GM23338 (cell line): ENCODE measurements around the gene MPV17. TPM values are rescaled to one million over a fixed set of nuclear protein-coding genes. Genes with fewer than 3 reads are reported as not detected.

Experiments
- ATAC-seq: fragments of 200-7000 bp; cut with Tn5 transposase; 3 replicates; pipeline ENCODE4 v1.9.1; 2020
- DNase-seq: peaks from one replicate; pipeline ENCODE4 v3.0.0-alpha.2; 2015; ENCODE audit warnings: low spot score
- H2AFZ ChIP-seq: fragments of 200-600 bp; sonication (generic); 2 replicates; pipeline ENCODE4 v1.8.0; 2016; ENCODE audit warnings: antibody characterized with exemption, mild to moderate bottlenecking, moderate library complexity
- H3F3A ChIP-seq: fragments of 200-600 bp; sonication (generic); replicated peaks from 2 replicates; pipeline ENCODE4 v1.8.0; 2017; ENCODE audit warnings: antibody characterized with exemption, mixed run types, low read depth
- H3K27ac ChIP-seq: fragments of 200-600 bp; sonication (generic); 2 replicates; pipeline ENCODE4 v1.6.1; 2016; ENCODE audit warnings: low read depth
- H3K27me3 ChIP-seq: fragments of 200-600 bp; sonication (generic); 2 replicates; pipeline ENCODE4 v1.8.0; 2016; ENCODE audit warnings: mild to moderate bottlenecking, mixed run types, moderate library complexity; ENCODE audit not compliant: insufficient read depth
- H3K36me3 ChIP-seq: fragments of 200-600 bp; sonication (generic); 2 replicates; pipeline ENCODE4 v1.8.0; 2016; ENCODE audit warnings: mild to moderate bottlenecking; ENCODE audit not compliant: insufficient read depth
- H3K4me1 ChIP-seq: fragments of 200-600 bp; sonication (generic); 2 replicates; pipeline ENCODE4 v1.8.0; 2016; ENCODE audit warnings: mild to moderate bottlenecking, moderate library complexity; ENCODE audit not compliant: insufficient read depth
- H3K4me2 ChIP-seq: fragments of 200-600 bp; sonication (generic); 2 replicates; pipeline ENCODE4 v1.7.1; 2017; ENCODE audit warnings: mixed run types
- H3K4me3 ChIP-seq: fragments of 200-600 bp; sonication (generic); 2 replicates; pipeline ENCODE4 v1.6.1; 2016; ENCODE audit warnings: mixed run types
- H3K79me2 ChIP-seq: fragments of 200-600 bp; sonication (generic); replicated peaks from 2 replicates; pipeline ENCODE4 v1.8.0; 2017; ENCODE audit warnings: mild to moderate bottlenecking; ENCODE audit not compliant: insufficient read depth
- H3K9me2 ChIP-seq: fragments of 200-600 bp; sonication (generic); 2 replicates; pipeline ENCODE4 v1.8.0; 2017; ENCODE audit not compliant: insufficient read depth
- H4K20me1 ChIP-seq: fragments of 200-600 bp; sonication (generic); replicated peaks from 2 replicates; pipeline ENCODE4 v1.8.0; 2017; ENCODE audit warnings: mild to moderate bottlenecking; ENCODE audit not compliant: insufficient read depth
- H3K27ac Mint-ChIP-seq: 2 replicates; pipeline ENCODE4 v1.8.0; 2020; ENCODE audit warnings: inconsistent platforms, mild to moderate bottlenecking, moderate library complexity, mixed read lengths
- H3K27me3 Mint-ChIP-seq: 3 replicates; pipeline ENCODE4 v1.8.0; 2022; ENCODE audit warnings: low read depth, mild to moderate bottlenecking, moderate library complexity, mixed read lengths, inconsistent platforms; ENCODE audit not compliant: insufficient read depth, poor library complexity
- H3K36me3 Mint-ChIP-seq: 3 replicates; pipeline ENCODE4 v1.8.0; 2021; ENCODE audit warnings: low read depth, mild to moderate bottlenecking, inconsistent platforms, moderate library complexity, mixed read lengths
- H3K4me1 Mint-ChIP-seq: 3 replicates; pipeline ENCODE4 v1.8.0; 2020; ENCODE audit warnings: mild to moderate bottlenecking, inconsistent platforms, mixed read lengths
- H3K4me3 Mint-ChIP-seq: 3 replicates; pipeline ENCODE4 v1.8.0; 2021; ENCODE audit warnings: moderate library complexity, mild to moderate bottlenecking, inconsistent platforms, mixed read lengths
- H3K9me3 Mint-ChIP-seq: 3 replicates; pipeline ENCODE4 v1.8.0; 2020; ENCODE audit warnings: moderate library complexity, mild to moderate bottlenecking, inconsistent platforms, mixed read lengths
- CREB1 ChIP-seq: fragments of 250-450 bp; sonication (Bioruptor Pico); IDR thresholded peaks from 2 replicates; pipeline ENCODE4 v1.5.0; 2020; ENCODE audit warnings: low read depth, mild to moderate bottlenecking, moderate library complexity
- CTCF ChIP-seq, 2 experiments: fragments of 200-600 bp in 1 of 2; sonication (generic) in 1 of 2; conservative IDR thresholded peaks; 2 replicates each; pipeline versions ENCODE4 v1.5.1 to v1.6.1; 2016 to 2017; ENCODE audit warnings: antibody characterized with exemption in 2 of 2, low read depth in 2 of 2, mild to moderate bottlenecking in 2 of 2, moderate library complexity in 1 of 2
- ETS1 ChIP-seq: IDR thresholded peaks from 2 replicates; pipeline ENCODE4 v1.6.1; 2016; ENCODE audit warnings: antibody characterized with exemption
- EZH2 ChIP-seq: fragments of 200-600 bp; sonication (generic); IDR thresholded peaks from one replicate; pipeline ENCODE4 v1.8.0; 2017; ENCODE audit warnings: antibody characterized with exemption, mild to moderate bottlenecking, low read depth; ENCODE audit not compliant: unreplicated experiment
- EZH2phosphoT487 ChIP-seq: fragments of 200-600 bp; sonication (generic); IDR thresholded peaks from one replicate; pipeline ENCODE4 v1.8.1; 2018; ENCODE audit warnings: antibody characterized with exemption; ENCODE audit not compliant: unreplicated experiment
- JUNB ChIP-seq: IDR thresholded peaks from one replicate; pipeline ENCODE4 v1.6.1; 2016; ENCODE audit warnings: antibody characterized with exemption; ENCODE audit not compliant: unreplicated experiment
- NANOG ChIP-seq: IDR thresholded peaks from 2 replicates; pipeline ENCODE4 v1.6.1; 2016; ENCODE audit warnings: antibody characterized with exemption, borderline replicate concordance
- POLR2AphosphoS5 ChIP-seq: IDR thresholded peaks from 2 replicates; pipeline ENCODE4 v1.6.1; 2016; ENCODE audit warnings: antibody characterized with exemption, low read depth
- REST ChIP-seq: IDR thresholded peaks from one replicate; pipeline ENCODE4 v1.6.1; 2018; ENCODE audit warnings: antibody characterized with exemption; ENCODE audit not compliant: unreplicated experiment
- STAT1 ChIP-seq: IDR thresholded peaks from one replicate; pipeline ENCODE4 v1.6.1; 2016; ENCODE audit warnings: antibody characterized with exemption; ENCODE audit not compliant: unreplicated experiment
- ZNF114 ChIP-seq: fragments of 250-450 bp; sonication (Bioruptor Pico); IDR thresholded peaks from 2 replicates; pipeline ENCODE4 v1.5.0; 2020; ENCODE audit warnings: mild to moderate bottlenecking, moderate library complexity
- ZNF331 ChIP-seq: fragments of 250-450 bp; sonication (Bioruptor Pico); IDR thresholded peaks from 2 replicates; pipeline ENCODE4 v1.5.0; 2020; ENCODE audit warnings: low read depth, mild to moderate bottlenecking, moderate library complexity
- ZNF462 ChIP-seq: fragments of 250-450 bp; sonication (Bioruptor Pico); IDR thresholded peaks from 2 replicates; pipeline ENCODE4 v1.5.0; 2020; ENCODE audit warnings: mild to moderate bottlenecking, moderate library complexity
- polyA plus RNA-seq: library from polyadenylated mRNA; unstranded; fragments of >200 nt; fragmentation: Nextera tagmentation; extraction: Ambion mirVana; gene quantifications from 2 replicates; pipeline ENCODE4 v1.2.1, GENCODE V29; 2016
- total RNA-seq: library from RNA; depleted of rRNA; stranded (reverse); fragments of >200 nt; shearing (Covaris generic); gene quantifications from 2 replicates; pipeline ENCODE4 v1.2.3, GENCODE V29; 2014

MPV17 gene
- total and polyA plus RNA-seq, 2 experiments from 2014 or later = 52.5 to 94.2 TPM

GRCh38 chr2:27297195-27297594 lies 25.7 kb downstream of the MPV17 start:
- Mint-ChIP-seq H3K4me1 (peaks cover 6% of the 10 kb centered on the region; the same call in 1 of the 3 replicates), H3K27me3 (peaks cover 3% of the 10 kb centered on the region), H3K27ac (no peak overlapping the region), H3K4me3 (no peak overlapping the region), H3K9me3 (no peaks in the 10 kb centered on the region), H3K36me3 (no peaks in the 10 kb centered on the region)
- Histone ChIP-seq H3K9me2 (no peaks in the 10 kb centered on the region), H3K4me2 (no peak overlapping the region), H3F3A (no peaks in the 10 kb centered on the region), H4K20me1 (no peaks in the 10 kb centered on the region), H2AFZ (no peak overlapping the region; the same call in 1 of the 2 replicates), H3K79me2 (no peaks in the 10 kb centered on the region), H3K4me1 (peaks cover 4% of the 10 kb centered on the region; the same call in 1 of the 2 replicates), H3K27me3 (no peaks in the 10 kb centered on the region), H3K4me3 (no peak overlapping the region), H3K36me3 (no peaks in the 10 kb centered on the region), H3K27ac (no peak overlapping the region)
- DNase-seq (no peak), ATAC-seq (no peak)
- TF ChIP-seq ZNF114 (CRISPR knock-in tag) (no peak), ZNF331 (CRISPR knock-in tag) (no peak), NANOG (no peak), STAT1 (no peak), POLR2AphosphoS5 (no peak), EZH2phosphoT487 (no peak), CREB1 (no peak), CTCF (conservative IDR thresholded peaks at IDR 0.05; ENCODE audit: low read depth in 2 of 2) (no peak), EZH2 (no peak), ETS1 (no peak), JUNB (no peak), ZNF462 (no peak), REST (no peak)
